Keratinocyte (primary cell): ENCODE results near the gene SNAPC1. TPM values are rescaled to one million over a fixed set of nuclear protein-coding genes. Genes with fewer than 3 reads are reported as not detected.

Source experiments
- DNase-seq: peaks from one replicate; pipeline ENCODE4 v3.0.0-alpha.2; 2011; ENCODE audit warnings: low read depth, missing footprints, low spot score
- FAIRE-seq: peaks from 2 replicates; lab custom pipeline; 2011; peaks lifted over from hg19 to GRCh38; lab: Jason Lieb, UNC
- H2AFZ ChIP-seq: 2 replicates; pipeline ENCODE4 v1.6.0; 2012; ENCODE audit warnings: low read length, control low read depth, inconsistent platforms; ENCODE audit not compliant: control insufficient read depth
- H3K27ac ChIP-seq: 2 replicates; pipeline ENCODE4 v1.5.1; 2011; ENCODE audit warnings: low read length; ENCODE audit not compliant: control insufficient read depth, insufficient read depth
- H3K27me3 ChIP-seq: 3 replicates; pipeline ENCODE4 v1.6.0; 2011; ENCODE audit warnings: low read length; ENCODE audit not compliant: control insufficient read depth, insufficient read depth; ENCODE audit errors: extremely low read depth
- H3K36me3 ChIP-seq, 2 experiments: 2 replicates in 1 of 2; 3 replicates in 1 of 2; pipeline ENCODE4 v1.5.1; 2011; ENCODE audit warnings: low read length in 2 of 2, mild to moderate bottlenecking in 1 of 2; ENCODE audit not compliant: control insufficient read depth in 2 of 2, insufficient read depth in 2 of 2; ENCODE audit errors: extremely low read depth in 1 of 2
- H3K4me1 ChIP-seq: 3 replicates; pipeline ENCODE4 v1.5.1; 2011; ENCODE audit warnings: low read length; ENCODE audit not compliant: control insufficient read depth, insufficient read depth; ENCODE audit errors: extremely low read depth
- H3K4me2 ChIP-seq: 3 replicates; pipeline ENCODE4 v1.6.0; 2011; ENCODE audit warnings: low read depth, low read length; ENCODE audit not compliant: control insufficient read depth, insufficient read depth; ENCODE audit errors: extremely low read depth
- H3K4me3 ChIP-seq, 3 experiments: fragments of 200-600 bp in 1 of 3; sonication (generic) in 1 of 3; 2 replicates in 2 of 3; 3 replicates in 1 of 3; pipeline ENCODE4 v1.5.1; 2011 to 2016; ENCODE audit warnings: low read length in 3 of 3, mild to moderate bottlenecking in 3 of 3, control low read depth in 2 of 3, inconsistent platforms in 1 of 3, low read depth in 1 of 3, mixed read lengths in 1 of 3, mixed run types in 1 of 3, moderate library complexity in 1 of 3; ENCODE audit not compliant: control insufficient read depth in 2 of 3, insufficient read depth in 2 of 3; ENCODE audit errors: extremely low read depth in 1 of 3
- H3K79me2 ChIP-seq: 2 replicates; pipeline ENCODE4 v1.6.0; 2012; ENCODE audit warnings: low read length; ENCODE audit not compliant: control insufficient read depth, insufficient read depth
- H3K9ac ChIP-seq: 3 replicates; pipeline ENCODE4 v1.6.0; 2011; ENCODE audit warnings: low read length; ENCODE audit not compliant: control insufficient read depth, insufficient read depth; ENCODE audit errors: extremely low read depth
- H3K9me1 ChIP-seq: 3 replicates; pipeline ENCODE4 v1.6.0; 2011; ENCODE audit warnings: low read length; ENCODE audit not compliant: control insufficient read depth, insufficient read depth; ENCODE audit errors: extremely low read depth
- H3K9me3 ChIP-seq: 2 replicates; pipeline ENCODE4 v1.5.1; 2012; ENCODE audit warnings: low read depth, low read length; ENCODE audit not compliant: control insufficient read depth
- H4K20me1 ChIP-seq: 3 replicates; pipeline ENCODE4 v1.6.0; 2011; ENCODE audit warnings: low read length; ENCODE audit not compliant: control insufficient read depth, insufficient read depth; ENCODE audit errors: extremely low read depth
- CTCF ChIP-seq, 3 experiments: IDR thresholded peaks in 1 of 3; conservative IDR thresholded peaks in 1 of 3; optimal IDR thresholded peaks in 1 of 3; 2 replicates in 2 of 3; 3 replicates in 1 of 3; pipeline versions ENCODE3 to v1.5.1; 2011; ENCODE audit warnings: low read length in 3 of 3, mild to moderate bottlenecking in 3 of 3, moderate library complexity in 2 of 3, control low read depth in 1 of 3, inconsistent platforms in 1 of 3; ENCODE audit not compliant: insufficient read depth in 2 of 3; ENCODE audit errors: extremely low read depth in 1 of 3
- EZH2 ChIP-seq: IDR thresholded peaks from one replicate; pipeline ENCODE4 v1.6.1; 2012; ENCODE audit warnings: inconsistent platforms, mild to moderate bottlenecking, low read length, moderate library complexity
- dilution Hi-C: fragments of 300-500 bp; cut with MboI; formaldehyde crosslinking; loops from one replicate; pipeline ENCODE4 v1.7.0; 2020; ENCODE audit warnings: low sequenced_read_pairs; ENCODE audit not compliant: extremely low pct_ligation_motif_present
- polyA plus RNA-seq, 5 experiments: library from polyadenylated mRNA; depleted of rRNA in 3 of 5; stranded (reverse) in 3 of 5; stranded (forward) in 1 of 5; unstranded in 1 of 5; fragments of >200 nt; gene quantifications; 1 replicate in 1 of 5; 2 replicates in 3 of 5; 3 replicates in 1 of 5; pipeline versions ENCODE4 v1.2.1 to v1.2.3, GENCODE V29; 2011 to 2012; ENCODE audit warnings: missing spikeins in 2 of 5, low read depth in 1 of 5, low replicate concordance in 1 of 5

The SNAPC1 gene
- polyA plus RNA-seq, 1 donor (not counting 4 experiments of a cell fraction or from before 2014, with no cell fraction given): 17.7 TPM

DNA sequence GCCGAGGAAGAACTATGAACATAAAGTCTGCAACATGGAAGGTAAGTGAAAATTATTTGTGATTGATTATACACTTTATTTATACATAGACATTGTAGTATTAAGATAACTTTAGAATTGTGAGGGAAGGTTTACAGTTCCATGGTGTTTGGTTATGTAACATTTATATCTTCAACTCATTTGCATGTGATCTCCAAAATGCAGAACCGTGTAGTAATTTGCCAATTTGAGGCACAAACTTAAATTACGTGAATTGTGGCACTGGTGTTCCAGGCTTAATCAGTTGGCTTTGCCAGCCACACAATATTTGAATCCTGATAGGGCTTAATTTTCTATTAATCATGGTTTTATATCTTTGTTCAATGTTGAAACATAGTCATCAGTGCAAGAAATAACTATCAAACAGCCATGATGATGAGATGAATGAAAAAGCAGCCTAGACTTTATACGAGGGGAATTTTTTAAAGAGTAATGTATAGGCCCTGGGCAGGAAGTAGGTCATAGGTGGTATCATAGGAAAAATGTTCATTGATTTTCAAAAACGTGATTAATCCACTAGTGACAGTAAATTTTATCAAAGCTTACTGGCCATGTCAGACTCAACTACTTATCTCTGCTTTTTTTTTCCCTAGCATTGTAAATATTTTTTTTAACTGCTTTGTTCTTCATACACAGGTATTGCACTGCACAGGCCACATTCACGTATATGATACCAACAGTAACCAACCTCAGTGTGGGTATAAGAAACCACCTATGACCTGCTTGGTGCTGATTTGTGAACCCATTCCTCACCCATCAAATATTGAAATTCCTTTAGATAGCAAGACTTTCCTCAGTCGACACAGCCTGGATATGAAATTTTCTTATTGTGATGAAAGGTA lies 35.2 kb upstream of the SNAPC1 start:
- Histone ChIP-seq H3K4me2 (no peak overlapping the region), H3K79me2 (peaks cover 10% of the 10 kb centered on the region), H4K20me1 (no peaks in the 10 kb centered on the region), H3K36me3 (peaks cover 12 to 20% of the 10 kb centered on the region in 2 experiments), H3K4me3 (no peak overlapping the region), H3K27ac (no peak overlapping the region), H3K4me1 (no peaks in the 10 kb centered on the region), H3K9me1 (no peaks in the 10 kb centered on the region), H2AFZ (no peak overlapping the region), H3K9ac (no peak overlapping the region), H3K27me3 (no peaks in the 10 kb centered on the region), H3K9me3 (no peaks in the 10 kb centered on the region)
- DNase-seq (no peak), FAIRE-seq (no peak)
- dilution Hi-C loops: no loop called here
- TF ChIP-seq CTCF (optimal IDR thresholded peaks at IDR 0.05 in 1 of 3, IDR thresholded peaks at IDR 0.05 in 1 of 3, conservative IDR thresholded peaks at IDR 0.05 in 1 of 3; ENCODE audit: extremely low read depth in 1 of 3, insufficient read depth in 2 of 3, low read length in 3 of 3) (no peak), EZH2 (no peak)

- Histone ChIP-seq H3K4me2 (no peak overlapping the region), H3K36me3 (peaks cover 15 to 26% of the 10 kb centered on the region in 2 experiments), H3K9me1 (no peaks in the 10 kb centered on the region), H3K4me3 (no peak overlapping the region), H3K27me3 (no peaks in the 10 kb centered on the region), H3K27ac (no peak overlapping the region), H3K9ac (no peak overlapping the region), H3K4me1 (no peaks in the 10 kb centered on the region), H4K20me1 (no peaks in the 10 kb centered on the region), H2AFZ (no peak overlapping the region), H3K79me2 (peaks cover 2% of the 10 kb centered on the region), H3K9me3 (no peaks in the 10 kb centered on the region)
- no peak for DNase-seq
- dilution Hi-C loops: no loop called here
- TF ChIP-seq CTCF (optimal IDR thresholded peaks at IDR 0.05 in 1 of 3, IDR thresholded peaks at IDR 0.05 in 1 of 3, conservative IDR thresholded peaks at IDR 0.05 in 1 of 3; ENCODE audit: extremely low read depth in 1 of 3, insufficient read depth in 2 of 3, low read length in 3 of 3) (peak in 1 of 3 experiments; percentile 28), EZH2 (no peak)
- FAIRE-seq: peak; percentile 20
Observed at GRCh38 chr14:61730756-61731373, 31.4 kb upstream of the SNAPC1 start.
